HG02763 (cell line): Measurements from ENCODE around the gene SGSH.

ENCODE experiments used
- ATAC-seq: cut with Tn5 transposase; IDR thresholded peaks from one replicate; pipeline ENCODE4 v1.9.1; 2021; ENCODE audit warnings: mild to moderate bottlenecking, moderate library complexity; ENCODE audit not compliant: unreplicated experiment

SGSH gene

GRCh38 chr17:80229011-80229410 lies 8.9 kb upstream of the SGSH start:
- ATAC-seq, result no peak

GRCh38 chr17:80228477-80228876 lies 8.3 kb upstream of the SGSH start:
- ATAC-seq, result no peak

- ATAC-seq, result no peak
Measured at GRCh38 chr17:80227666-80228065, 7.5 kb upstream of the SGSH start.

GRCh38 chr17:80227156-80227555 lies 7.0 kb upstream of the SGSH start:
- ATAC-seq, result no peak

GRCh38 chr17:80225230-80225629 lies 5.1 kb upstream of the SGSH start:
- no peak for ATAC-seq

GRCh38 chr17:80224683-80225082 lies 4.5 kb upstream of the SGSH start:
- ATAC-seq, result no peak

- no peak for ATAC-seq
Measured at GRCh38 chr17:80223838-80224497, 3.8 kb upstream of the SGSH start.

- ATAC-seq, result no peak
Measured at GRCh38 chr17:80223142-80223815, 3.1 kb upstream of the SGSH start.

GRCh38 chr17:80222376-80223141 lies 2.4 kb upstream of the SGSH start:
- ATAC-seq, result no peak

- no peak for ATAC-seq
Measured at GRCh38 chr17:80221351-80222105, 1.4 kb upstream of the SGSH start.

GRCh38 chr17:80220736-80221215 lies 643 bp upstream of the SGSH start:
- ATAC-seq, result no peak

- ATAC-seq, result no peak
Measured at GRCh38 chr17:80219763-80220053, 425 bp downstream of the SGSH start.

- ATAC-seq, result peak; percentile 38
Measured at GRCh38 chr17:80219013-80219762, 945 bp downstream of the SGSH start.

GRCh38 chr17:80218391-80218790 lies 1.7 kb downstream of the SGSH start:
- no peak for ATAC-seq

GRCh38 chr17:80217703-80218362 lies 2.3 kb downstream of the SGSH start:
- no peak for ATAC-seq

- ATAC-seq, result no peak
Measured at GRCh38 chr17:80216473-80217456, 3.4 kb downstream of the SGSH start.

GRCh38 chr17:80214878-80215210 lies 5.3 kb downstream of the SGSH start:
- no peak for ATAC-seq

- ATAC-seq, result no peak
Measured at GRCh38 chr17:80214012-80214877, 5.9 kb downstream of the SGSH start.
